Natural killer cell (primary cell): ENCODE results near the gene ATG4D. TPM values are rescaled to one million over a fixed set of nuclear protein-coding genes. Genes with fewer than 3 reads are reported as not detected.

Experiments used
- ATAC-seq, 3 donors: fragments of 150-1000 bp in 2 of 3; fragments of 200-7000 bp in 1 of 3; cut with Tn5 transposase; 1 replicate in 1 of 3; 2 replicates in 2 of 3; pipeline ENCODE4 v1.10.0; 2021; ENCODE audit warnings: mild to moderate bottlenecking in 2 of 3, moderate library complexity in 2 of 3
- DNase-seq, 2 donors: peaks; one replicate each; pipeline versions ENCODE4 v3.0.0 to v3.0.0-alpha.2; 2013 to 2021; ENCODE audit warnings: mixed read lengths in 1 of 2
- H3K27ac ChIP-seq: one replicate; pipeline ENCODE4 v1.5.1; 2013; ENCODE audit warnings: mild to moderate bottlenecking, low read length
- H3K27me3 ChIP-seq: one replicate; pipeline ENCODE4 v1.6.1; 2013; ENCODE audit warnings: low read length; ENCODE audit not compliant: control insufficient read depth, insufficient read depth
- H3K36me3 ChIP-seq: one replicate; pipeline ENCODE4 v1.6.1; 2013; ENCODE audit warnings: low read length; ENCODE audit not compliant: control insufficient read depth, insufficient read depth
- H3K4me1 ChIP-seq: one replicate; pipeline ENCODE4 v1.6.1; 2013; ENCODE audit warnings: low read length; ENCODE audit not compliant: control insufficient read depth, insufficient read depth
- H3K4me3 ChIP-seq: one replicate; pipeline ENCODE4 v1.5.1; 2013; ENCODE audit warnings: low read length
- H3K9me3 ChIP-seq: one replicate; pipeline ENCODE4 v1.6.1; 2013; ENCODE audit warnings: low read length; ENCODE audit not compliant: control insufficient read depth, insufficient read depth
- H3K27ac Mint-ChIP-seq, 2 donors: one replicate each; pipeline ENCODE4 v1.8.0; 2022; ENCODE audit warnings: mild to moderate bottlenecking in 2 of 2, mixed read lengths in 2 of 2, moderate library complexity in 1 of 2
- H3K27me3 Mint-ChIP-seq, 2 donors: one replicate each; pipeline ENCODE4 v1.8.0; 2022; ENCODE audit warnings: low read depth in 2 of 2, mixed read lengths in 2 of 2
- H3K36me3 Mint-ChIP-seq: one replicate; pipeline ENCODE4 v1.8.0; 2022; ENCODE audit warnings: mixed read lengths
- H3K4me1 Mint-ChIP-seq, 2 donors: one replicate each; pipeline ENCODE4 v1.8.0; 2022; ENCODE audit warnings: mixed read lengths in 2 of 2
- H3K4me3 Mint-ChIP-seq: one replicate; pipeline ENCODE4 v1.8.0; 2022; ENCODE audit warnings: mild to moderate bottlenecking, moderate library complexity, mixed read lengths
- H3K9me3 Mint-ChIP-seq, 2 donors: one replicate each; pipeline ENCODE4 v1.8.0; 2022; ENCODE audit warnings: mixed read lengths in 2 of 2
- CTCF ChIP-seq: fragments of 200-600 bp; IDR thresholded peaks from one replicate; pipeline ENCODE4 v1.8.0; 2022; ENCODE audit warnings: antibody characterized with exemption
- WGBS: methylation state at CpG from one replicate; pipeline ENCODE4 v1.1.7; 2013; ENCODE audit warnings: missing lambda C conversion rate; ENCODE audit not compliant: insufficient coverage; 5-methylcytosine and 5-hydroxymethylcytosine counted together
- intact Hi-C: fragments of 100-400 bp; cut with micrococcal nuclease; formaldehyde crosslinking; loops from one replicate; pipeline ENCODE4 v1.14.2; 2022
- total RNA-seq, 4 donors: library from RNA; stranded (reverse); fragments of 120-200 nt in 1 of 4; gene quantifications; one replicate each; pipeline versions ENCODE4 v1.2.3 to v1.2.4, GENCODE V29; 2013 to 2022

The ATG4D gene
- total RNA-seq, 3 donors from 2014 or later (not counting 1 experiment from before 2014, with no cell fraction given): 128 to 155 (median 138) TPM

- Mint-ChIP-seq H3K9me3 (no peaks in the 10 kb centered on the region), H3K4me1 (peaks cover 6 to 12% of the 10 kb centered on the region in 2 donors), H3K27me3 (peaks cover 0 to 7% of the 10 kb centered on the region in 2 donors), H3K36me3 (no peaks in the 10 kb centered on the region), H3K4me3 (no peak within 1 kb of the TSS), H3K27ac (no peak within 1 kb of the TSS)
- intact Hi-C loops: no loop called here
- H3K4me3 ChIP-seq: no peak within 1 kb of the TSS
- H3K9me3 ChIP-seq: no peaks in the 10 kb centered on the region
- no peak for ATAC-seq
- WGBS: 45% methylated on average over 35 of the region's 35 CpGs
- H3K27ac ChIP-seq: no peak within 1 kb of the TSS
- peaks cover 2% of the 10 kb centered on the region for H3K27me3 ChIP-seq
- H3K4me1 ChIP-seq: peaks cover 19% of the 10 kb centered on the region
- no peaks in the 10 kb centered on the region for H3K36me3 ChIP-seq
- TF ChIP-seq CTCF: no peak
- DNase-seq: no peak
Measured at GRCh38 chr19:10587022-10587838, 43.5 kb downstream of the ATG4D start, which contains the start of gene AP1M2. Gene AP1M2 (minus strand): TSS chr19:10587312. CDS start chr19:10587231, 81 bp downstream.

GRCh38 chr19:10587839-10588150, 44.1 kb downstream of the ATG4D start:
- DNase-seq (no peak), ATAC-seq (no peak)
- H3K4me3 Mint-ChIP-seq: no peak overlapping the region
- peaks cover 19% of the 10 kb centered on the region for H3K4me1 ChIP-seq
- H3K4me1 Mint-ChIP-seq: peaks cover 6 to 12% of the 10 kb centered on the region in 2 donors
- H3K9me3 Mint-ChIP-seq: no peaks in the 10 kb centered on the region
- H3K36me3 ChIP-seq: no peaks in the 10 kb centered on the region
- intact Hi-C loops: no loop called here
- no peaks in the 10 kb centered on the region for H3K36me3 Mint-ChIP-seq
- TF ChIP-seq CTCF: no peak
- no peak overlapping the region for H3K27ac ChIP-seq
- peaks cover 0 to 7% of the 10 kb centered on the region in 2 donors for H3K27me3 Mint-ChIP-seq
- peaks cover 2% of the 10 kb centered on the region for H3K27me3 ChIP-seq
- 97% methylated on average over 2 of the region's 2 CpGs for WGBS
- no peak overlapping the region for H3K4me3 ChIP-seq
- H3K9me3 ChIP-seq: no peaks in the 10 kb centered on the region
- no peak overlapping the region for H3K27ac Mint-ChIP-seq

DNA sequence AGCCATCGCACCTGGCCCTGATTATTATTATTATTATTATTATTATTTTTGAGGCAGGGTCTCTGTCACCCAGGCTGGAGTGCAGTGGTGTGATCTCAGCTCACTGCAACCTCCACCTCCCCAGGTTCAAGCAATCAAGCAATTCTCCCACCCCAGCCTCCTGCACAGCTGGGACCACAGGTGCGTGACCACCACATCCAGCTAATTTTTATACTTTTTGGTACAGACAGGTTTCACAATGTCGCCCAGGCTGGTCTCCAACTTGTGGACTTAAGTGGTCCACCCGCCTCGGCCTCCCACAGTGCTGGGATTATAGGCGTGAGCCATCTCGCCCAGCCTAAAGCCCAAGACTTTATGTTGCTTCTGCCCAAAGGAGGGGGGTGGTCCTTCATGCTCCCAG, 49.4 kb downstream of the ATG4D start:
- Histone ChIP-seq H3K27ac (no peak overlapping the region), H3K36me3 (no peaks in the 10 kb centered on the region), H3K4me3 (no peak overlapping the region), H3K27me3 (no peaks in the 10 kb centered on the region), H3K4me1 (peaks cover 50% of the 10 kb centered on the region), H3K9me3 (no peaks in the 10 kb centered on the region)
- 90% methylated on average over 6 of the region's 7 CpGs for WGBS
- Mint-ChIP-seq H3K4me3 (no peak overlapping the region), H3K4me1 (peaks cover 17 to 30% of the 10 kb centered on the region in 2 donors), H3K27ac (no peak overlapping the region), H3K9me3 (no peaks in the 10 kb centered on the region), H3K36me3 (no peaks in the 10 kb centered on the region), H3K27me3 (no peaks in the 10 kb centered on the region)
- intact Hi-C loops: no loop called here
- TF ChIP-seq CTCF: no peak
- DNase-seq: no peak
- no peak for ATAC-seq
